T-helper 22 cell (primary cell): ENCODE results near the gene MET.

Source experiments
- DNase-seq: peaks from one replicate; pipeline ENCODE4 v3.0.0-alpha.2; 2020; ENCODE audit warnings: low read depth

Gene MET

DNA sequence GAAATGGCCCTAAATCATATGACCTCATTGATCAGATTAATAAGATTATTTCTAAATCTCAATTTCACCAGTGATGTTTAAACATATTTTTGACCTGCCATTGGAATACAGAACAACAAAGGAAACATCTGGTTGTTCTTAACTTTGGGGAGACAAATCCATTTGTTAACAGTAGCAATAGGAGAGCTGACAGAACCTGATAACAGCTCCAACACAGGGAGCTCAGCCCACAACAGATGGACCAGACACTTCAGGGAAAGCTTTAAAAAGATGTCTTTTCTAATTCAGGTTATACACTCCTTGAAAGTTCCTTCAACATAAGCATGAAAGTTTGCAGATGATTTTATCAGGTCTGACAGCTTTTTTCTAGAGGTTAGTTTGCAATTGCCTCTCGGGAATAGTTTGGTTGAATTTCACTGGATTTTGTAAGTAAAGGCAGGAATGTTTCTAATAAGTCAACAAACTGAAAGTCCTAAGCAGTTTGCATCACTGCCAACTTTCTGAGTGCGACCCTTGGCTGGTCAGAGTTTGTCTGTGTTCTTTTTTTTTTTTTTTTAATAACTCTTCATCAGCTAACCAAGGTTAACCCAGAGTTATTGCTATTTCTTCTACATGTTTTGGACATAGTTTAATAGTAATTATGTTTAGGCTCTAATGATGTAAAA lies 6.5 kb upstream of the MET start:
- DNase-seq: no peak

DNA sequence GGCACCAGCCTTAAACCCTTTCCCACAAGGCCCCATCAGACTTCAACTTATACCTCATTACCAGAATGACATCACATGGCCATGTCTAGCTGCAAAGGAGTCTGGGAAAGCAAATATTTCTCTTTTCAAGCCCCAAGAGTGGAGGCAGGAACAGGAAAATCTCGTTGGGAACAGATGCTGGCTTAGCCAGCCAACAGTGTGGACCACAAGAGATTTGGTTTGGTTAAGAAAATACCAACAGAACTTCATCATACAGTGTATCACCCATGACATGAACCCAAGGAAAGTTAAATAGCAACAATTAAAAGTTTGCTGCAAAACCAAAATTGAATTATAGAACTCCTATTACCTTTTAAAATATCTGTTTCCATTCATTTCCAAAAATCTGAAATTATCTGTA lies 2.2 kb upstream of the MET start:
- DNase-seq: no peak

DNA sequence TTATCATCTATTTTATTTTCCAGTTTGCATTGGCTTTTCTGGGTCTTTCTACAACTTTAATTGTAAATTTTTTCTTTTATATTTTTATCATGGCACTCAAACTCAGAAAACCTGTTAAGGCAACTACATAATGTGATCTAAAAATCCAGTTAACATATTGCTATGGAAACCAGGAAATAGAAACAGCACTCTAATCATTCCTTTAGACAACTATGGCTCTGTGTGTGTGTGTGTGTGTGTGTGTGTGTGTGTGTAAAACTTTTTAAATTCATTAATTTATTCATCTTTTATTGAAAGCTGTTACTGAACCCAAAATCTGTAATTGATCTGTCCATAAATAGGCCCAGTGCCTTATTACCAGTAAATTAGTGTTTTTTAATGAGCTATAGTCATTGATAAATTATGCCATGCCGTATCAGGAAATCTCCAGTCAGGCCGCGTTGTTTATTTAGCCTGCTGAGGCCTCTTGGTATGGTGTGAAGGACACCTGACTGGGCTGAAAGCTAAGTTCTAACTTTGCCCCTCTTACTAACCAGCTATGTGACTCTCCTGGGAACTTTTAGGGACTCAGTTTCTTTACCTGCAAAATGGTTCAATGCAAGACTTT lies 1.5 kb upstream of the MET start:
- no peak for DNase-seq

DNA sequence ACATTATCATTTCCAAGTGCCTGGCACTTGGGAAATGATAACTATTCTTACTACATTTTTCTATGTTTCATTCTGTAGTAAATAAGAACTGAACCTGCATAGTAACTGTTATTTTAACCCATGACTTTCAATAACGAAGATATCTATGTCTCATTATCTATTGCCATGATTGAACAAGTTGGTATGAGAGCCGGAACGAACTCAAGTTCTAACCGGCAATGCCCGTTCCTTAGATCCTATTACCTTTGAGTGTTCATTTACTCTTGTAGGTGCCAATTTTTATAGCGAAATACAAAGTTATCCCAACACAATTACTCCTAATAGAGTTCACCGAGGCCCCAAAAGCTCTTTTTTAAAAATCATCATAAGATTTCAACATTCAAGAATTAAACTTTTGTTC lies 885 bp upstream of the MET start:
- no peak for DNase-seq

DNA sequence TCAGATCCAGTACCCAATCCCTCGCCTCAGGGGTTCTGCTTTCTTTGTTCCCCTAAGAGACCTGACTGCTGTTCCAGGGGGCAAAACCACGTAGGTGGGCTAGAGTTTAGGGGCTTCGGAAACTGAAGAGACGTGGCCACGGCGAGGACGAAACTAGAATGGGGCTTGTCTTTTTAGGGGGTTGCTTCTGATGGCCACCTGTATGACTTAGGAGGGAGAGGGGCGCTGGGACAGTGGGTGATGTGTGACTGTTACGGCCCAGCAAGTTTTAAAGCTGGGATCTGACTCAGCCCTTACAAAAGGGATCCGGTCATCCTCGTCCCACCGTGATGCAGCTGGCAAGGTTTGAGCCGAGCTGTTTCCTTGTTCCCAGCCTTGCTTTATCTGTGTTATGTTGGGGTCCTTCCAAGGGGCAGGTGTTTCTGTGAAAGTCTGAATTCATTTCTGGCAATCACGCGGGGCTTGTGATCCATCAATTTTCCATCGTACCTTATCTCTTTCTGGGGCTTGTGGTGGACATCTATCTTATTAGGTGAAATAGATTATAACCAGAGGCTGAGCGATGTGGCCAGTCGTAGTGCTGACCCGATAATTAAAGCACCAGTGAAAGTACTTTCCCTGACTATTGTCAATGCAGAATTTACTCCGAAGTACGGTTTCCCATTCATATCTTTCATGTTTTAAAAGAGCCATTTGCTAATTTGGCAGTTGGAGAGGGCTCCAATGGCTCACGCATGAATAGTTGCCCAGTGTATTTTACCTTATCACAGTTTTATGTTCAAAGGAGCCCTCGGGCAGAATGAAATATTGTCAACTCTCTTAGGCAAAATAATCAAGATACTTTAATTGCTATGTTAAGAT lies 830 bp downstream of the MET start:
- DNase-seq: no peak

DNA sequence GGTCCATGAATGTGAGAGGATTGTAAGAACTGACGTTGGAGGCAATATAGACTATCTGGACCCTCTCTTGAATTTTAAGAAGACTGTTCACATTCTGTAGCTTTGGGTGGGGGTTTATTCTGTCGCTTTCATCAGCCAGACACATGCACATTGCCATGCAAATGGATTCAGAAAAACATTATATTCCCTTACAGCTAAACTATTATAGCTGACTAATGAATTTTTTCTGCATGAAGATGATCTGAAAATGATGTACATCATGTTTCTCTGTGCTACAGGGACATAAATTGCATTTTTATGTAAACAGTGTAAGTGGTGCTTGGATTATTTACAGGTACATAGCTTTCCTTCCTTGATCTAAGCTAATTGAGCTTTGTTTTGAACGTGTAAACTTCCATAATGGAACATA lies 1.5 kb downstream of the MET start:
- DNase-seq: no peak

DNA sequence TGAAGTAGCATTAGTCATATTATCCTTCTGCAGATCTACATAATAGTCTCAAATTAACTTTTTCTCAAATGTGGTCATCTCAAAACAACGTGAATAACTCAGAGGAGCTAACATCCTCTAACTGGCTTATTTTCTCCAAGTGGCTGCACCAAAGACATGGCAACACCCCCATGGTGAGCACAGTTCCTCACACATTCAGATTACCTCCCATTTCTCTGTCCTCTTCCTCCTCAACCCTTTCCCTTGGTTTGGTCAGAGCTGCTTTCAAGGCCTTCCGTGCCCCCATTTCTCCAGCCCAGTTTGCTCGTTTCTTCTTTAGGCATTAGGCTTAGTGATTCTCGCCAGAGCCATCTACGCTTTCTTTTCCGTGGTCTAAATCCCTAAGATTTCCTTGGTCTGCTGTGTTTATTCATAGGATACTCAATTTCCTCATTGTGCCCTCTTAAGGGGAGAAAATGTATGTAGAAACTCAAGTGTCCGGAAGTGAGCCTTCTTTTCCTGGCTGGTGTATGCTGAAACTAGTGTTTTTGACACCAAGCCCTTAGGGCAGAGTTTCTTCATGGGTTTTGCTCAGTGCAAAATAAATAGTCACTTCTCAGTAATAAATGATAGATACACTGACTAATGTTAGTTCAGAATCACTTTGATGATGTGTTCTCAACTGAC lies 2.6 kb downstream of the MET start:
- DNase-seq: no peak

DNA sequence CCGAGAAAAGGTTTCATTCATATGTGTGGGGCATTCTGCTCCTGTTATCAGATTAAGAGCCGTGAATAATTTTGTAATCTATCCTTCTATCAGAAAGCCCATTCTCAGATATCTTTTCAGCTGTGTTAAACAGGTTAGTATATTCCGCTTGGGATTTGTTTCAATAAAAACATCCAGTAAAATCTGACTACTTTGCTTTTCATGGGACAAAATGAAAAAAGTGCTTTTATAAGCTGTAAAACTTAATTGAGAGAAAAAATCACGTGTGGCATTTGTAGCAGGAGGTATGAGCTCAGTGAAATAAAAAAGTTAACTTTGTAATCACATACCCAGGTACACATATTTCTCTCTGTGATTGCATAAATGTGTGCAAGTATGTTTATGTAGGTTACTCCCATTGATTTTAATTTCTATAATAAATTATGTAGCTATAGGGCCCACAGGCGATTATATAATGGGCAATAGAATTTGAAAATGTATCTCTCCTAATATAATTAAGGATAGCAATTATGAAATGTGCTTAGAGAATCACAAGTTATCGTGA lies 3.9 kb downstream of the MET start:
- DNase-seq: no peak

DNA sequence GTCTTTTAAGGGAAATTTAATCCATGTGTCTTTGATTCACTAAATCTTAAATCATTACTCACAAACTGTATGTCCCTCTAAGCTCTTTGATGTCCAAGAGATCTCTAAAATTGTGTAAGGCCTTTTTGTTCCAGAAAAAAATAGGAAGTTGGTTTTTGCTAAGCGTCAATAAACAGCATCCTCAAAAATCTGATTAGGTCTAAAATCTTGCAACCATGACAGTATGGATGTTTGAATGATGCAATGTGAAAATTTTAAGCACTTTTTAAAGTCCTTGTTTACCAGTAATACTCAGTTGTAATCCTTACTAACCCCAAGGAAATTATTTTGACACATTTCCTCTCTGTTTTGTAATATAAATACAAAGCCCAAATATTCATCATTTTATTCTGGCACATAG lies 6.8 kb downstream of the MET start:
- no peak for DNase-seq

DNA sequence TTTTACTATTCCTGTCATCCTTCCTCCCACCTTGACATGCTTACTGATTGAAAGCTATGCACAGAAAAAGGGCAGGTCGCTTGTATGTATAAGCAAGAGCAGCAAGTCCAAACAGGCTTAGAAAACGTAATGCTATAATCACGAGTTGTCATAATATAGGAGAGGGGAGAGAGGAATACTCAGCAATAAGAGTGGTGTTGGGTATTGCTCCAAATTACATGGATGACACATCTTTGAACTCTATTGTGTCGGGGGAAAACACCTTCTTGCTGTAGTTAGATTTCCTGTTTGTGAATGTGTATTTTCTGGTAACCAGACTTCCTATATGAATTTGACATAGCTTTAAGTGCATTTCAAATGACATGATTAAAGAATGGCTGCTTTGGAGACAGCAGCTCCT lies 7.5 kb downstream of the MET start:
- no peak for DNase-seq

DNA sequence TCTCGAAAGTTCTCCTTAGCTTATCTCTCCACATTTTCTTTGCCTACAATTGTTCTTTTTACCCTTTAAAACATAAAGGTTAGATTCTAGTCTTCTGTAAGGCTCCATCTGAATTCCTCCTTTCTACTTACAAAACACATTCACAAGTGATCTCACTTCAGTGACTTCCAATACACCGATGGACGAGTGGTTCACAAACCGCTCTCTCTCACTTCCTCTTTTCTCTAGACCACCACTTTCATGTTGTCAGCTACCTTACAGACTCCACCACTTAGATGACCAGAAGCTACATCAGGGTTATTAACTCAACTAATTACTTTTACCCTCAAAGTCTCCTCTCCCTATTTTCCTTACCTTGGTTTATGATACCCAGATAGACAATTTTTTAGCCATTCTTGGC lies 11.8 kb downstream of the MET start:
- DNase-seq: no peak

DNA sequence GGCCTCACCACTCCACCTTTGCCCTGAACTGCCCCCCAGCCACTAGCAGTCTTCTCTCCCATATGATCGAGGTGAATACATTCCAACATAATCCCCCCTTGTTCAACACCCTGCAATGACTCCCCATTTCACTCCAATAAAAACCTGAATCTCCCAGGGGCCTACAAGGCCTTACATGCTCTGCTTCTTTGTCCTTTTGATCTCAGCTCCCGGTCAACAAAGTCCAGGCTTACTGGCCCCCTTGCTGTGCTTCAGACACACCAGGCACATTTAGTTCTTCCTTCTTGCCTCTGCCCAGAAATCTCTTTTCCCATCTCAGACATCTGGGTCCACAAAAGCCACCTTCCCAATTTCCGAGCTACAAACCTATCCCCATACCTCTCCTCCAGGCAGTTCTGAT lies 14.0 kb downstream of the MET start:
- no peak for DNase-seq

DNA sequence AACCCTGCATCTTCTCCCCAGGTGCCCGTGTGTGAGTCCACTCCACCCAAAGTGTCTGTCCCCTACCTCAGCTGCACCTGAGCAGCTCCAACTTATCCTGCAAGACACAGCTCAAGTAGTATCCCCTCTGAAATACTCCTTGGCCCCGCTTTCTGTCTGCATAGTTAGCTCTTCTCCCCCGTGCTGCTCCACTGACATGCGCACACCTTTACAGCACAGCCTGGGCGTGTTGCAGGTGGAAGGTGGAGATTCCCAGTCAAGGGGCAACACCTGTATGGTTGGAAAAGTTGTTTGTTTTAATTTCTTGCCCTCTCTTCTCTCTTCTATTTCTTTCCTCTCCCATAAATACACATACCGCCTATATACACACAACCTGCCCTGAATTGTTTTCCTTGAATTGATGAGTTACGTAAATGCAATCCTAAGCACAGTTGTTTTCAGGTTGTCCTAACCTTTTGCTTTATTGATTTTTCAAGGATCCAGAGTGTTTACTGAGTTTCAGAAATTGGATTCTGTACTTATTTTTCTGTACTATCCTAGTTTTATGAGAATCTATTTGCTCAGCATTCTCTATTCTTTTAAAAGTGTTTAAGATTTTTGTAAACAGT lies 14.9 kb downstream of the MET start:
- no peak for DNase-seq

DNA sequence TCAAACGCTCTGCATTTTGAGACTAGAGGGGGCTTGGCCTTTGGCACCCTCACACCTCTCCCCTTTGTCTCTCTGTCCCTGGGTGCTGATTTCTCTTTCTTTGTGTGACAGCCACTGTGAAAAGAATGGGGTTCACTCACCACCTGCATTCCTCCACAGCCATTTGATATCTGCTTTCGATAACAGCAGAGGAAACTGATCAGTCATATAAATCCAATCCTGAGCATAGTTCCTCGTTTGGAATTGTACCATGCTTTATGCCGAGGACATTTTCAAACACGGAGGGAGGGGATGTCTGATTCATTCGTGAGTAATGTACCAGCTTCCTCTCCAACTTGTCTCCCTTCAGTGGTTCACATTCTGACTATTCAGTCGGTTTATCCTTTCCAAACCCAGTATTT lies 15.8 kb downstream of the MET start:
- DNase-seq: no peak

DNA sequence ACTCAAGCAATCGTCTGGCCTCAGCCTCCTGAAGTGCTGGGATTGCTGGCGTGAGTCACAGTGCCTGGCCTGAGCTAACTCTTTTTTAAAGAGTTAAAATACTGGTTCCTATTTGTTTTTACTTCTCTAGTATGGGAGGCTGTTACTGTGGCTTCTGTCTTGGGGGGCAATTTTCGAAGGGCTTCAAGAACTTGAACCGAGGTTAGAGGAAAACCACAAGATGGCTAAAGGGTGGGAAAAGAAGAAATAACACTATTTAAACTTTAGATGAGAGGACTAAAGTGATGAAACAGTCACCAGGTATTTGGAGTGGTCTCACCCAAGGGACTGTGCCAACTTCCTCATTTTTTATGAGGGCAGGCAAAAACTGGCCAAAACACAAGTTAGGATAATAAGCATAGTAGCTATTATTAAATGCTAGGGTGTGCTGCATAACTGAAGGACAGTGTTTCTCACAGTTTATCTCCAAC lies 17.8 kb downstream of the MET start:
- no peak for DNase-seq

DNA sequence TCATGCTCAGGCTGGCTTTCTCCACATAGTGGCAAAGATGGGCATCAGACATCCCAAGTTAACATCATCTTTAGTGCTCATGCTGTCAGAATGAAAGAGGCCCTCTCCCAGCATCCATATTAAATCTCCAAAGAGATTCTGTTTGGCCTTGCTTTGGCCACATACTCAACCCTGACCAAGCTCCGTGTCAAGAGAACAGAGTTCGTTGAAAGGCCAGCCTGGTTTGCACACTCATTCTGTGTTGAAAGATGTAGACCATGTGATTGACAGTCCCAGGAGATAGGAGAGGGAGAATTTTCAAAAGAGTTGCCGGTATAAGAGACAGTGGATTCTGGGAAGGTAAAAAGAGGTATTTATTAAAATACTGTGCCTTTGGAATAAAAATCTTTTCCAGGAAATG lies 19.7 kb downstream of the MET start:
- DNase-seq: no peak

DNA sequence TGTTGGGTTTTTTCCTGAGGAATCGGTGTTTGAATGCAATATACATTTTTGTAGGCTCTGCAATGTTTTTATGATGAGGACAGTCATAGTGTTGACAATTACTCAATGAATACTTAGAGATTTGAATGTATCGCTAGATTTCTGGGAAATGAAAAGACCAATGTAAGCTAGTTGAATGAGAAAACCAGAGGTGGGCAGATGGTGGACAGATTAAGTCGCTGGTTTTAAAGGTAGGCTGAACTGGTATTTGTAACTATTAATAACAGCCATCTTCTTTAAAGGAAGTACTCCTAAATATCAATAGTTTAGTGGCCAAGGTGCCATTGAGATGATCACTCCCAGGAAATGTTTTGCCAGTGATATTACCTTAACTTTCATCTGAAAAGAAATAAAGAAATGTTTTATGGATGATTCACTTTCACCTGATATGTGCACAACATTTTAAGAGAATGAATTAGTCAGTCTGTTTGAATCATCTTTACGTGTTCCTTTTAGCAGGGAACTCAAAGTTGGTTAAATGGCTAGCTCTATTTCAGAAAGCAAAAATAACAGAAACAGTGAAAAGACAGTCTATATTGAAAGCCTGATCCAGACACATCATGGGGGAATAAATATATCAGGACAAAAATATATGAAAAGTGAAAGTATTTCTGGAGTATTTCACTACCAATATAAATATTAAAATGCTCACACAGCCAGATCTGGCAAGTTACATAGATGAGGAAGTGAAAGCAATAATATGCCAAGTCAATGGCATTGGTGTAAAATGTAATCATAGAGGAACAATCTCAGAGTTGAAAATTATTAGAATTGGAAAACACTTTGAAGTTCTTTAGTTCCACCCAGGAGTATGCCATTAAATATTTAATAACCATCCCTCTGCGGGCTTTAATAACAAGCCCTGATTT lies 20.7 kb downstream of the MET start:
- DNase-seq: no peak

DNA sequence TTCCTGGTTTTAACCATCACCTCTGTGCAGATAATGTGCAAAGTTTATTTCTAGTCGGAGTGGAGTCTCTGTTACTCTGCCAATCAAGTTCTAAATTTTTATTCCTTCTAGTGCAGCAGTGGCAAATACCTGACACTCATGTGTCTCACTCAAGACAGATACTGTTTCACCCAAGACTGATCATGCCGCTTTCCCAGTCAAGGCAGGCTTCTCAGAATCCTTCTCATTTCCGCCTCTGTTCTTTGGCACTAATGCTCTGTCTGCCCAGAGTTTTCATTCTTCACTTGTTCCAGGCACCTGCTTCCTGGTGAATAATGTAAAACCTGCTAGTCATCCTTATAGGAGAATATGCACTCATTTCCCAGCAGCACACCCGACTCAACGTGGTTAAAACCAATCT lies 24.7 kb downstream of the MET start:
- no peak for DNase-seq

DNA sequence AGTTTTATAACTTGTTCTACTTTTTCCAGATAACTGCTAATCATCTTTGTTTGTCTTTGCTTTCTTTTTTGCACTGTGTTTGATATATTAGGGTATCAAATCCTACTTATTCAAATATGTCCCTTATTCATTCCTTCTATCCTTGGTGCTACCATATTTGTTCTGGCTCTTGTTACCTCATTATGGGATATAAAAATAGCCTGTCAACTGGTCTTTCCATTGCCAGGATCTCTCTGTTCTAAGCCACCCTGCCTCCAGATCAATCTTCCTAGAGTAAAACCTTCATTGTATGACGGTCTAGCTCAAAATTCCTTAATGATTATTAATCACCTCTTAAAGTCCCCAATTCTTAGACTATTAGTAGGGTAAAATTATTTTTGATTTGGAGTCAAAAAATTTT lies 25.2 kb downstream of the MET start:
- no peak for DNase-seq

DNA sequence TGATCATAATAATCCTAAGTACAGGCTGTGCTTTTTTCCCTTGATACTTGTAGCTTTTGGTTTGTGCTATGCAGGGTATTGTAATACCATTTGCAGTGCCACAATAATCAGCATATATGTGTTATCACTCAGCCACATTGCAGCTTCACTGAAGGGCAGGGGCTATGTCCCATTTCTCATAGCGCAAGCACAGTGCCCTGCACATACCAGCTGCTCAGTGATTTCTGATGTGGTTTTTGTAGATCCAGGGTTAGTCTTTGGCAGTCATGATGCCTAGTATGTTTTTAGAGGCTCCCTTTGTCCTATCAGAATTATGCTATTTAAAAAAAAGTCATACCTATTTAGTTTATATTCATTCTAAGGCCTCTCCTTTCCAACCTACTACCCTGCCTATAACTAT lies 25.8 kb downstream of the MET start:
- no peak for DNase-seq

DNA sequence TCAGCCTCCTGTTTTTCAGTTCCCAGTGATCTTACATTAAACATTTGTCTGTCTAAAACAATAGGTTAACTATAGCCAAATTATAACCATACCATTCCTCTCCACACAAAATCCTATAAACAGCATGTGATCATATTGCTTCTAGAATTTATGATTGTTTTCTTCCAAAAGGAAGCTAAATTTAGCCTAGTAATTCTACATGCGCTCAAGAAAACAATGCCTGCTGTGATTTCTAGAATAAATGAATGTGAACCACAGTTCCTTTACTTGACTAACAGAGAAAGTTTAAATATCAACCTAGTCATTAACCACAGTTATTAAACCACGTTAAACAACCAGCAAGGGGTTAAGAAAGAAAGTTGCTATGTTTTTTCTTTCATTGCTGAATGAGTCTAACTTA lies 26.4 kb downstream of the MET start:
- no peak for DNase-seq
